GM10847 (cell line): ENCODE measurements around the gene CASP3.

Experiments used
- POLR2A ChIP-seq: IDR thresholded peaks from 2 replicates; pipeline ENCODE4 v1.6.1; 2011; ENCODE audit not compliant: insufficient read length; ENCODE audit errors: extremely low read depth

The CASP3 gene

DNA sequence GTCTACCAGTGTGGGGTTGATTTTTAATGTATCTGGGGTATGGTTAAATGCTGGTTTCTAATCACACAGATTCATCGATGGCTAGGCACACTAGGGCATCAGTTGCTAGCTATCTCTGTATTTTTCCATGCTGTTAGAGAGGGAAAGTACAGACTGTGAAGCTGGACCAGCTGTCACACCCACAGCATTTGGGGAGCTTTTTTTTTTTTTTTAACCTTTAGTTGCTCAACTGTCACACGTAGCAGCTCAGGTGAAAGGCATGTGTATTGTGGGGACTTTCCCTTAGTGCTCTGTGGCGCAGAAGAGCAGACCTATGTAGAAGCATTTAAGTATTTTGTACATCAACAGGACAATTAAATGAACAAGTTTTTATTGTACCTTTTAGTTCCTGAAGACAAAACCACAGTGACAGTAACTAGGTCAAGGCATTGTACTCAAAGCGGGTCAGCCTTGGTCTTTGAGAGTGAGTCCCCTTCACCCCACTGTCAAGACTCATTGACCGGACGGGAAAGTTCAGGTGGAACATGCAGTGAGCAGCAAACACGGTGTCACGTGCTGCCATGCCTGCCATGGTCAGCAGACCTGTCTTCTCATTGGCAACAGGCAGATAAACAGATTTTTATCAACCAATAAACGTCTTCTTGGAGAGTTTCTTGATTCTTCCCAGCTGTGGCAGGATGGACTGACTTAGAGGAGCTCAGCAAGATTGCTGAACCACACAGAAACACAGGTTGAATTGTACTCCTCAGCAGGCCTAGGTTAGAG is 65.3 kb downstream of the CASP3 start:
- TF ChIP-seq POLR2A: no peak
